GM18499 (cell line): ENCODE measurements around the gene GDPGP1.
"Not testable (repeated sequence)": the region's sequence is repeated elsewhere in the genome, so short reads cannot be mapped to it uniquely, and the experiment has no call there.

Source experiments
- ATAC-seq: cut with Tn5 transposase; IDR thresholded peaks from one replicate; pipeline ENCODE4 v1.9.1; 2021; ENCODE audit warnings: moderate number of reproducible peaks; ENCODE audit not compliant: insufficient read depth, unreplicated experiment

The GDPGP1 gene

GRCh38 chr15:90249203-90249863 is 15.3 kb downstream of the GDPGP1 start, which contains the start of gene TTLL13:
Gene TTLL13, plus strand, starts transcription at chr15:90249556. Its CDS starts 1,075 bp downstream, at chr15:90250631.
- ATAC-seq, result no peak

GRCh38 chr15:90257776-90258175 is 23.8 kb downstream of the GDPGP1 start:
- no peak for ATAC-seq

- ATAC-seq, result peak; percentile 65
Measured at GRCh38 chr15:90259524-90259923, 25.5 kb downstream of the GDPGP1 start.

- not testable (repeated sequence) for ATAC-seq
Measured at GRCh38 chr15:90260731-90261130, 26.7 kb downstream of the GDPGP1 start.

GRCh38 chr15:90261811-90262210 is 27.8 kb downstream of the GDPGP1 start:
- ATAC-seq, result no peak

- no peak for ATAC-seq
Measured at GRCh38 chr15:90262426-90262825, 28.4 kb downstream of the GDPGP1 start.

GRCh38 chr15:90264671-90265070 is 30.7 kb downstream of the GDPGP1 start:
- ATAC-seq, result no peak

- peak; percentile 86 for ATAC-seq
Measured at GRCh38 chr15:90265271-90266060, 31.5 kb downstream of the GDPGP1 start, which contains the start of gene NGRN. Gene NGRN, plus strand, starts transcription at chr15:90265672. Its CDS starts 41 bp downstream, at chr15:90265713.

GRCh38 chr15:90266061-90266431 is 32.0 kb downstream of the GDPGP1 start:
- ATAC-seq, result no peak

GRCh38 chr15:90266485-90266884 is 32.5 kb downstream of the GDPGP1 start:
- no peak for ATAC-seq

GRCh38 chr15:90268415-90268814 is 34.4 kb downstream of the GDPGP1 start:
- no peak for ATAC-seq

GRCh38 chr15:90270502-90271150 is 36.6 kb downstream of the GDPGP1 start:
- ATAC-seq, result no peak

- no peak for ATAC-seq
Measured at GRCh38 chr15:90271459-90272166, 37.6 kb downstream of the GDPGP1 start.

- not testable (repeated sequence) for ATAC-seq
Measured at GRCh38 chr15:90278467-90278866, 44.5 kb downstream of the GDPGP1 start.

GRCh38 chr15:90280743-90281142 is 46.7 kb downstream of the GDPGP1 start:
- not testable (repeated sequence) for ATAC-seq

GRCh38 chr15:90281637-90282036 is 47.6 kb downstream of the GDPGP1 start:
- ATAC-seq, result not testable (repeated sequence)

GRCh38 chr15:90286678-90287077 is 52.7 kb downstream of the GDPGP1 start:
- no peak for ATAC-seq

- ATAC-seq, result no peak
Measured at GRCh38 chr15:90287101-90287500, 53.1 kb downstream of the GDPGP1 start.

GRCh38 chr15:90287946-90288345 is 53.9 kb downstream of the GDPGP1 start:
- no peak for ATAC-seq

- ATAC-seq, result no peak
Measured at GRCh38 chr15:90291679-90292356, 57.8 kb downstream of the GDPGP1 start.
